ENCODE results near the gene SH3TC2. TPM values are rescaled to one million over a fixed set of nuclear protein-coding genes. Genes with fewer than 3 reads are reported as not detected.

SH3TC2 gene
- total RNA-seq, 2 donors from 2014 or later, result 0.71 to 0.93 TPM

GRCh38 chr5:148963664-148964063 lies 99.2 kb downstream of the SH3TC2 start:
- intact Hi-C loops (cut with DNase I), result no loop called here
- no peak for DNase-seq (ENCODE audit: low spot score)

- no peak for DNase-seq (ENCODE audit: low spot score)
- intact Hi-C loops (cut with DNase I), result no loop called here
These were observed 100.0 kb downstream of the SH3TC2 start for GRCh38 chr5:148962761-148963324.

- intact Hi-C loops (cut with DNase I), result no loop called here
- DNase-seq (ENCODE audit: low spot score), result no peak
These were observed 100.7 kb downstream of the SH3TC2 start for GRCh38 chr5:148962200-148962550.

- intact Hi-C loops (cut with DNase I), result no loop called here
- no peak for DNase-seq (ENCODE audit: low spot score)
These were observed 101.3 kb downstream of the SH3TC2 start for GRCh38 chr5:148961261-148962199.

- DNase-seq (ENCODE audit: low spot score), result no peak
- intact Hi-C loops (cut with DNase I), result no loop called here
These were observed 102.6 kb downstream of the SH3TC2 start for GRCh38 chr5:148960070-148960769.

GRCh38 chr5:148957591-148958202 lies 105.2 kb downstream of the SH3TC2 start:
- intact Hi-C loops (cut with DNase I), result no loop called here
- DNase-seq (ENCODE audit: low spot score), result no peak

GRCh38 chr5:148956477-148957385 lies 106.1 kb downstream of the SH3TC2 start:
- DNase-seq (ENCODE audit: low spot score), result no peak
- intact Hi-C loops (cut with DNase I), result loop anchor here in 1 of 2 donors (1.0 kb wide), 1 partner anchor 27 kb away; no protein-coding TSS in a partner anchor

Small RNA genes within 50 kb of the gene (microRNA-seq; reads per million reads assigned to microRNA genes)
- gene MIR584 (ENCODE audit: borderline microRNAs expressed in 2 of 2), result 7.8 to 10.0 reads per million in 2 donors

Other genes starting within 250 kb of the SH3TC2 start
- 1 to 10 TPM; 2.1 to 3.3 TPM for gene ADRB2, start 236.5 kb downstream of the SH3TC2 start, total RNA-seq
- gene ABLIM3, start 78.4 kb upstream of the SH3TC2 start, total RNA-seq, result 10 to 100 TPM; 31.4 to 45.4 TPM
- gene AFAP1L1, start 208.8 kb upstream of the SH3TC2 start, total RNA-seq, result 10 to 100 TPM; 17.9 to 30.3 TPM